Posterior vena cava (tissue), 2 donors: ENCODE measurements around the gene TPR. TPM values are rescaled to one million over a fixed set of nuclear protein-coding genes. Genes with fewer than 3 reads are reported as not detected.
"Not testable (repeated sequence)": the region's sequence is repeated elsewhere in the genome, so short reads cannot be mapped to it uniquely, and the experiment has no call there.

Source experiments
- DNase-seq: peaks from one replicate; pipeline ENCODE4 v3.0.0-alpha.2; 2020; ENCODE audit warnings: low spot score
- intact Hi-C, 2 donors: fragments of 100-400 bp; cut with DNase I; formaldehyde crosslinking; loops; one replicate each; pipeline versions ENCODE4 v1.14.1 to v1.14.2; 2022 to 2023
- long read RNA-seq, 2 donors: library from polyadenylated mRNA; unstranded; transcript quantifications; one replicate each; pipeline ENCODE4 v2.0.0, GENCODE V29; 2020 to 2021
- total RNA-seq, 2 donors: library from RNA; stranded (reverse); fragmentation: NEBNext Ultra II Directional; extraction: Animal tissue kit (Norgen Biotek cat#: 25700); gene quantifications; one replicate each; pipeline ENCODE4 v1.2.1, GENCODE V29; 2021
- donor health status: DM: yes; HTN: yes; CAD: no.
- donor health status: DM: yes; HTN: yes; CAD: no.

TPR gene
- 10 to 100 TPM; 80.3 to 82.8 TPM for total RNA-seq
- long read RNA-seq, donor 1, partial matches to known transcripts, result 27 of 30 reads
- long read RNA-seq, donor 1, other reads (novel, unspliced or antisense), result 3 of 30 reads
- long read RNA-seq, donor 2, partial matches to known transcripts, result 84 of 90 reads
- long read RNA-seq, donor 2, other reads (novel, unspliced or antisense), result 6 of 90 reads

- peak; percentile 99 for DNase-seq
- intact Hi-C loops, result no loop called here
Observed at GRCh38 chr1:186375152-186375928, at the start of gene TPR, which contains the start of gene ODR4. TSS of gene TPR (minus strand) at chr1:186375253. CDS start at chr1:186375028, 225 bp downstream. TSS of gene ODR4 (plus strand) at chr1:186375838. CDS start at chr1:186379786, 3,948 bp downstream.

GRCh38 chr1:186424539-186424938 is 49.5 kb upstream of the TPR start:
- intact Hi-C loops, result no loop called here
- DNase-seq, result no peak

GRCh38 chr1:186421446-186421845 is 46.4 kb upstream of the TPR start:
- intact Hi-C loops, result no loop called here
- DNase-seq, result peak; percentile 38

GRCh38 chr1:186420923-186421322 is 45.9 kb upstream of the TPR start:
- intact Hi-C loops, result no loop called here
- no peak for DNase-seq

- DNase-seq, result no peak
- intact Hi-C loops, result no loop called here
Observed at GRCh38 chr1:186420311-186420710, 45.3 kb upstream of the TPR start.

- intact Hi-C loops, result no loop called here
- no peak for DNase-seq
Observed at GRCh38 chr1:186418503-186418902, 43.5 kb upstream of the TPR start.

- intact Hi-C loops, result no loop called here
- no peak for DNase-seq
Observed at GRCh38 chr1:186413319-186413718, 38.3 kb upstream of the TPR start.

GRCh38 chr1:186409091-186409490 is 34.0 kb upstream of the TPR start:
- DNase-seq, result no peak
- intact Hi-C loops, result loop anchor here in 1 of 2 donors (10.0 kb wide), 1 partner anchor 576 kb away; no protein-coding TSS in a partner anchor

GRCh38 chr1:186404454-186405051 is 29.5 kb upstream of the TPR start:
- intact Hi-C loops, result loop anchor here in 1 of 2 donors (10.0 kb wide), 1 partner anchor 580 kb away; no protein-coding TSS in a partner anchor
- no peak for DNase-seq

GRCh38 chr1:186403632-186404031 is 28.6 kb upstream of the TPR start:
- DNase-seq, result no peak
- intact Hi-C loops, result loop anchor here in 1 of 2 donors (10.0 kb wide), 1 partner anchor 581 kb away; no protein-coding TSS in a partner anchor

GRCh38 chr1:186401446-186401845 is 26.4 kb upstream of the TPR start:
- not testable (repeated sequence) for DNase-seq
- intact Hi-C loops, result loop anchor here in 1 of 2 donors (10.0 kb wide), 1 partner anchor 583 kb away; no protein-coding TSS in a partner anchor

- DNase-seq, intact Hi-C loops: not testable (repeated sequence)
Observed at GRCh38 chr1:186392711-186393110, 17.7 kb upstream of the TPR start.

- intact Hi-C loops, result no loop called here
- DNase-seq, result no peak
Observed at GRCh38 chr1:186391841-186392240, 16.8 kb upstream of the TPR start.

GRCh38 chr1:186390925-186391324 is 15.9 kb upstream of the TPR start:
- intact Hi-C loops, result no loop called here
- DNase-seq, result no peak

- DNase-seq, result no peak
- intact Hi-C loops, result no loop called here
Observed at GRCh38 chr1:186386725-186387383, 11.8 kb upstream of the TPR start.

- intact Hi-C loops, result no loop called here
- DNase-seq, result no peak
Observed at GRCh38 chr1:186375929-186376319, 871 bp upstream of the TPR start.

GRCh38 chr1:186374303-186375151 is 526 bp downstream of the TPR start:
- intact Hi-C loops, result no loop called here
- DNase-seq, result no peak

- DNase-seq, intact Hi-C loops: not testable (repeated sequence)
Observed at GRCh38 chr1:186347837-186348691, 27.0 kb downstream of the TPR start.
